HL-60 (cell line): ENCODE data around the gene ZNF793.

Experiments used
- REST ChIP-seq: IDR thresholded peaks from 2 replicates; pipeline ENCODE4 v1.6.1; 2012; ENCODE audit warnings: low read depth; ENCODE audit not compliant: insufficient replicate concordance
- TF ChIP-seq, protein P1 (sequence below): IDR thresholded peaks from one replicate; pipeline ENCODE4 v1.5.1; 2011; ENCODE audit warnings: low read length, control low read depth, inconsistent platforms; ENCODE audit not compliant: insufficient read depth

DNA sequence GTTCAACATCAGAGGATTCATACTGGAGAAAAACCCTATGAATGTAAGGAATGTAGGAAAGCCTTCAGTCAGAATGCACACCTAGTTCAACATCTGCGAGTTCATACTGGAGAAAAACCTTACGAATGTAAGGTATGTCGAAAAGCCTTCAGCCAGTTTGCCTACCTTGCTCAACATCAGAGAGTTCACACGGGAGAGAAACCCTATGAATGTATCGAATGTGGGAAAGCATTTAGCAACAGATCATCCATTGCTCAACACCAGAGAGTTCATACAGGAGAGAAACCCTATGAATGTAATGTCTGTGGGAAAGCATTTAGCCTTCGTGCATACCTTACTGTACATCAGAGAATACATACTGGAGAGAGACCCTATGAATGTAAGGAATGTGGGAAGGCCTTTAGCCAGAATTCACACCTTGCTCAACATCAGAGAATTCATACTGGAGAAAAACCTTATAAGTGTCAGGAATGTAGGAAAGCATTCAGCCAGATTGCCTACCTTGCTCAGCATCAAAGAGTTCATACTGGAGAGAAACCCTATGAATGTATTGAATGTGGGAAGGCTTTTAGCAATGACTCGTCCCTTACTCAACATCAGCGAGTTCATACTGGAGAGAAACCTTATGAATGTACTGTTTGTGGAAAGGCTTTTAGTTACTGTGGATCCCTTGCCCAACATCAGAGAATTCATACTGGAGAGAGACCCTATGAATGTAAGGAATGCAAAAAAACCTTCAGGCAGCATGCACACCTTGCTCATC lies 22.2 kb upstream of the ZNF793 start:
- no peak for TF ChIP-seq REST
- TF ChIP-seq, protein P1, sequence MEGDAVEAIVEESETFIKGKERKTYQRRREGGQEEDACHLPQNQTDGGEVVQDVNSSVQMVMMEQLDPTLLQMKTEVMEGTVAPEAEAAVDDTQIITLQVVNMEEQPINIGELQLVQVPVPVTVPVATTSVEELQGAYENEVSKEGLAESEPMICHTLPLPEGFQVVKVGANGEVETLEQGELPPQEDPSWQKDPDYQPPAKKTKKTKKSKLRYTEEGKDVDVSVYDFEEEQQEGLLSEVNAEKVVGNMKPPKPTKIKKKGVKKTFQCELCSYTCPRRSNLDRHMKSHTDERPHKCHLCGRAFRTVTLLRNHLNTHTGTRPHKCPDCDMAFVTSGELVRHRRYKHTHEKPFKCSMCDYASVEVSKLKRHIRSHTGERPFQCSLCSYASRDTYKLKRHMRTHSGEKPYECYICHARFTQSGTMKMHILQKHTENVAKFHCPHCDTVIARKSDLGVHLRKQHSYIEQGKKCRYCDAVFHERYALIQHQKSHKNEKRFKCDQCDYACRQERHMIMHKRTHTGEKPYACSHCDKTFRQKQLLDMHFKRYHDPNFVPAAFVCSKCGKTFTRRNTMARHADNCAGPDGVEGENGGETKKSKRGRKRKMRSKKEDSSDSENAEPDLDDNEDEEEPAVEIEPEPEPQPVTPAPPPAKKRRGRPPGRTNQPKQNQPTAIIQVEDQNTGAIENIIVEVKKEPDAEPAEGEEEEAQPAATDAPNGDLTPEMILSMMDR: no peak
